Measurements from ENCODE around the gene COPG2. TPM values are rescaled to one million over a fixed set of nuclear protein-coding genes. Genes with fewer than 3 reads are reported as not detected.

The COPG2 gene
- total RNA-seq, result 10 to 100 TPM in 3 of 4 donors, 1 to 10 TPM in 1; 9.5 to 47.5 (median 20.2) TPM

- Histone ChIP-seq H3K9me3 (no peaks in the 10 kb centered on the region), H3K36me3 (no peaks in the 10 kb centered on the region), H3K27ac (peak within 1 kb of the TSS; percentile 87 to 91), H3K27me3 (no peaks in the 10 kb centered on the region), H3K4me3 (peak within 1 kb of the TSS; percentile 65 to 94), H3K4me1 (no peaks in the 10 kb centered on the region)
- peak in 1 of 2 donors; percentile 49 for TF ChIP-seq POLR2A (IDR thresholded peaks at IDR 0.05)
- TF ChIP-seq, protein P1, sequence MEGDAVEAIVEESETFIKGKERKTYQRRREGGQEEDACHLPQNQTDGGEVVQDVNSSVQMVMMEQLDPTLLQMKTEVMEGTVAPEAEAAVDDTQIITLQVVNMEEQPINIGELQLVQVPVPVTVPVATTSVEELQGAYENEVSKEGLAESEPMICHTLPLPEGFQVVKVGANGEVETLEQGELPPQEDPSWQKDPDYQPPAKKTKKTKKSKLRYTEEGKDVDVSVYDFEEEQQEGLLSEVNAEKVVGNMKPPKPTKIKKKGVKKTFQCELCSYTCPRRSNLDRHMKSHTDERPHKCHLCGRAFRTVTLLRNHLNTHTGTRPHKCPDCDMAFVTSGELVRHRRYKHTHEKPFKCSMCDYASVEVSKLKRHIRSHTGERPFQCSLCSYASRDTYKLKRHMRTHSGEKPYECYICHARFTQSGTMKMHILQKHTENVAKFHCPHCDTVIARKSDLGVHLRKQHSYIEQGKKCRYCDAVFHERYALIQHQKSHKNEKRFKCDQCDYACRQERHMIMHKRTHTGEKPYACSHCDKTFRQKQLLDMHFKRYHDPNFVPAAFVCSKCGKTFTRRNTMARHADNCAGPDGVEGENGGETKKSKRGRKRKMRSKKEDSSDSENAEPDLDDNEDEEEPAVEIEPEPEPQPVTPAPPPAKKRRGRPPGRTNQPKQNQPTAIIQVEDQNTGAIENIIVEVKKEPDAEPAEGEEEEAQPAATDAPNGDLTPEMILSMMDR (IDR thresholded peaks at IDR 0.05), result peak in 2 of 4 experiments; percentile 24 to 33
- peak; percentile 76 to 89 for DNase-seq
- intact Hi-C loops (cut with DNase I; ENCODE audit: low total_unique reads), result no loop called here
Observed at GRCh38 chr7:130668258-130669084, at the start of gene COPG2. TSS of gene COPG2 (minus strand) at chr7:130668748. CDS start at chr7:130668668, 80 bp downstream.

- intact Hi-C loops (cut with DNase I; ENCODE audit: low total_unique reads), result no loop called here
- H3K27me3 ChIP-seq, result no peaks in the 10 kb centered on the region
- TF ChIP-seq, protein P1 (IDR thresholded peaks at IDR 0.05), result no peak
- no peak for TF ChIP-seq POLR2A (IDR thresholded peaks at IDR 0.05)
- no peak overlapping the region for H3K4me3 ChIP-seq
- no peaks in the 10 kb centered on the region for H3K36me3 ChIP-seq
- no peak for DNase-seq
- no peak overlapping the region for H3K27ac ChIP-seq
- no peaks in the 10 kb centered on the region for H3K9me3 ChIP-seq
- no peaks in the 10 kb centered on the region for H3K4me1 ChIP-seq
Observed at GRCh38 chr7:130712416-130712815, 43.9 kb upstream of the COPG2 start.

DNA sequence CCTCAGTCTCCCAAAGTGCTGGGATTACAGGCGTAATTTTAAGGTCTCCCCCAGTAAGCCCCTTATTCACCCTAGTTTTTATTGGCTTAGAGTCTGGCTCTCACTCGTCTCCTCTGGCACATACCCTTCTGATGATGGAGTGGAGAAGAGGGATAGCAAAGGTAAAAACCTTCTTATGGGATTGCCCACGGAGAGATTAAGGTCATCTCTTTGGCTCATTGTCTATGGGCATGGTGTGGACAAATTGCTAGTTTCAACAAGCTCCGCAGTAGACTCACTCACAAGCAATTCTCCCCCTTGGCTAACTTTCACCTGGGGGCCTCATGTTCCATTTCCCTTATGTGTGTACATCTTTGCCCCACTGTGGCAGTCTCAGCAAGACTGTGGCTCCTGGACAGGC lies 40.2 kb upstream of the COPG2 start:
- TF ChIP-seq, protein P1 (IDR thresholded peaks at IDR 0.05), result no peak
- TF ChIP-seq POLR2A (IDR thresholded peaks at IDR 0.05), result no peak
- H3K4me3 ChIP-seq, result no peak overlapping the region
- H3K36me3 ChIP-seq, result no peaks in the 10 kb centered on the region
- H3K27me3 ChIP-seq, result no peaks in the 10 kb centered on the region
- no peaks in the 10 kb centered on the region for H3K9me3 ChIP-seq
- intact Hi-C loops (cut with DNase I; ENCODE audit: low total_unique reads), result no loop called here
- H3K4me1 ChIP-seq, result no peaks in the 10 kb centered on the region
- no peak for DNase-seq
- no peak overlapping the region for H3K27ac ChIP-seq

DNA sequence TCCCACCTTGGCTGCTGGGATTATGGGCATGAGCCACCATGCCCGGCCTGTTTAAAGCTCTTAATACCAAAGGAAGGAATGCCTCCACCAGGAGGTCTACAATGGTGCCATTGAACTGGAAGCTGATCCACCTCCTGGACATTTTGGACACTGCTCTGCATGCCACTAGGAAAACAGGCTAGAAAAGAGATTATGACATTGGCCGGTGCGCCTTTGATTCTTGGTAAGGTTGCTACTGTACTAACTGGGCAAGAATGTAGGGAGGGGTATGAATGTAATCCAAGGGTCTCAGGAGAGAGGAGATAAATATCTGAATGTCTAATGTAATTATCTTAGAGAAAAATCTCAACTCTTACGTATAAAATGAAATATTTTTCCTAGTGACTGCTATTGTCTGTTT lies 39.5 kb upstream of the COPG2 start:
- Histone ChIP-seq H3K4me1 (no peaks in the 10 kb centered on the region), H3K9me3 (no peaks in the 10 kb centered on the region), H3K36me3 (no peaks in the 10 kb centered on the region), H3K27ac (no peak overlapping the region), H3K4me3 (no peak overlapping the region), H3K27me3 (no peaks in the 10 kb centered on the region)
- no peak for DNase-seq
- intact Hi-C loops (cut with DNase I; ENCODE audit: low total_unique reads), result no loop called here
- TF ChIP-seq, protein P1 (IDR thresholded peaks at IDR 0.05), result no peak
- no peak for TF ChIP-seq POLR2A (IDR thresholded peaks at IDR 0.05)

DNA sequence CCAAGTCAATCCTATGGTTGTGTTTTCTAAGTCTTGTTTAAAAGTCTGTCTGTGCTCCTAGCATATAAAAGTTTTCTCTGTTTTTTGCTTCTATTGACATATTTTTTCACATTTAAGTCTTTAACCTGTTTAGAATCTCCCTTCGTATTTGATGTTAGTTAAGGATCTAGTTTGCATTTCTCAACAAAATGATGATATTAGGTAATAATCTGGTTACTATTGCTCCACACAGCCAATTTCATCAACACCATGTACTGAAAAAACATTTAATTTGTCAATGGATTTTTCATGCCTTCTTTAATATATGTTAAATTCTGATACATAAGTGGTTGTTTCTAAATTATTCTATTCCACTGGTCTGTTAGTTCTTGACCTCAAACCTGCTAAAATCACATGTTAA lies 35.3 kb upstream of the COPG2 start:
- no peak overlapping the region for H3K27ac ChIP-seq
- H3K9me3 ChIP-seq, result no peaks in the 10 kb centered on the region
- H3K36me3 ChIP-seq, result no peaks in the 10 kb centered on the region
- no peak for TF ChIP-seq POLR2A (IDR thresholded peaks at IDR 0.05)
- TF ChIP-seq, protein P1 (IDR thresholded peaks at IDR 0.05), result no peak
- no peaks in the 10 kb centered on the region for H3K4me1 ChIP-seq
- H3K27me3 ChIP-seq, result no peaks in the 10 kb centered on the region
- no peak for DNase-seq
- H3K4me3 ChIP-seq, result no peak overlapping the region
- intact Hi-C loops (cut with DNase I; ENCODE audit: low total_unique reads), result no loop called here
